Measurements from ENCODE around the gene NFATC3.
"Not testable (repeated sequence)": the region's sequence is repeated elsewhere in the genome, so short reads cannot be mapped to it uniquely, and the experiment has no call there.

NFATC3 gene

DNA sequence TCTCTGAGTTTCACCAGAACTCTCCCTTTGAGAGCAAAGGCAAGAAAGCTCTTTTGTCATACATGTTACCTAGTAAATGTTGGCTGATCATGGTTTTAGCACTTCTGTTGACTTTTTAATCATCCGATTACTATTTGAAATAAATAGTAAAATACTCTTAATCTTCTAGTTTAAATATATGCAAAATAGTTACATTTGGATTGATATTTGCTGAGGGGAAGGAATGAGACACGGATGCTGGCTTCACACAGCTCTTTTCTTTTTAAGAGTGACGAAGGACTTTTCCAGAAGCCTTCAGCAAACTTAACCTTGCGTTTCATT, 9.4 kb downstream of the NFATC3 start:
- Histone ChIP-seq H4K20me1 (peaks cover 100% of the 10 kb centered on the region), H3K27ac (no peak overlapping the region), H3K9me3 (no peaks in the 10 kb centered on the region), H3K4me1 (peaks cover 45% of the 10 kb centered on the region), H3K27me3 (no peaks in the 10 kb centered on the region), H3K36me3 (peaks cover 12% of the 10 kb centered on the region; the same call in 1 of the 2 replicates), H3K9ac (no peak overlapping the region), H3K4me2 (no peak overlapping the region), H3K4me3 (no peak overlapping the region)
- TF ChIP-seq Cebpa-rat (IDR thresholded peaks at IDR 0.05), result no peak

DNA sequence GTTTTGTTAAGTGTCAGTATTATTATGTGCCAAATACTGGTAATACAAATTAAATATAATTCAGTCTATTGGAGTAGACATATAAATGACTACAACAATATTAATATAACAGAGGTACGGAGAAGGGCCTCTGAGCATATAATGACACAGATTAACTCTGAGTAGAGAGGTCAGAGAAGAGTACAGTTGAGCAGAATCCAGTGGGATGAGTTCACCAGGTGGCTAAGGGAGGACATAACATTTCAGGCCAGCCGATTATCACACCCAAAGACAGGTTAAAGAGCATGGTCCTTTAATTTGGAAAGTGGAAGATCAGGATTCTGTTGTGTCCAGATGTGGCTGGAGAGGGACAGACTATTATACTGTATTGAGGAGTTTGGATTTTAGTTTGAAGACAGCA, 11.3 kb downstream of the NFATC3 start:
- H3K9me3 ChIP-seq, result peaks cover 7% of the 10 kb centered on the region
- H3K27me3 ChIP-seq, result no peaks in the 10 kb centered on the region
- peaks cover 16% of the 10 kb centered on the region; the same call in 1 of the 2 replicates for H3K36me3 ChIP-seq
- H3K9ac ChIP-seq, result no peak overlapping the region
- H3K4me2 ChIP-seq, result no peak overlapping the region
- no peak overlapping the region for H3K4me3 ChIP-seq
- H3K27ac ChIP-seq, result no peak overlapping the region
- H3K4me1 ChIP-seq, result peaks cover 26% of the 10 kb centered on the region
- peaks cover 100% of the 10 kb centered on the region for H4K20me1 ChIP-seq
- no peak for TF ChIP-seq Cebpa-rat (IDR thresholded peaks at IDR 0.05)

DNA sequence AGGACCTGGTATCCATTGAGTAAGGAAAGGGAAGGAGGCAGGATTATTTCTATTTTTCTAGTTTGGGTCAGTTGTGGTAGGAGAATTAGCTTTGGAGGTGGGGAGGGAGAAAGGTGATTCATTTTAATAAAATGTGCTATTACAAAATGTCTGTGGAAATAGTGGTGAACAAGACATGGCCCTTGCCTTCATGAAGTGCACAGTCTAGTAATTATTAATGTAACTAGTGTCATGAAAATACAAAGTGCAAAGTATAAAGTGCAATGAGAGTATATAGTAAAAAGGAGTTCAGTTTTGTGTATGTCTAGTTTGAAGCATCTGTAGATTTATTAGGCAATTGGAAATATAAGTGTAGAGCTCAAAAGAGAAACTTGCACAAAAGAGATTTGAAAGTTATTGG, 11.9 kb downstream of the NFATC3 start:
- no peak overlapping the region for H3K9ac ChIP-seq
- no peak for TF ChIP-seq Cebpa-rat (IDR thresholded peaks at IDR 0.05)
- no peak overlapping the region for H3K4me3 ChIP-seq
- peaks cover 16% of the 10 kb centered on the region; the same call in 1 of the 2 replicates for H3K36me3 ChIP-seq
- no peak overlapping the region for H3K27ac ChIP-seq
- H4K20me1 ChIP-seq, result peaks cover 100% of the 10 kb centered on the region
- H3K27me3 ChIP-seq, result no peaks in the 10 kb centered on the region
- peaks cover 13% of the 10 kb centered on the region for H3K9me3 ChIP-seq
- H3K4me1 ChIP-seq, result peaks cover 20% of the 10 kb centered on the region
- H3K4me2 ChIP-seq, result no peak overlapping the region

GRCh38 chr16:68097895-68098294, 12.7 kb downstream of the NFATC3 start:
- no peak overlapping the region for H3K4me2 ChIP-seq
- H4K20me1 ChIP-seq, result peaks cover 100% of the 10 kb centered on the region
- H3K4me3 ChIP-seq, result no peak overlapping the region
- H3K4me1 ChIP-seq, result peaks cover 12% of the 10 kb centered on the region
- H3K27me3 ChIP-seq, result no peaks in the 10 kb centered on the region
- no peak for TF ChIP-seq Cebpa-rat (IDR thresholded peaks at IDR 0.05)
- H3K9ac ChIP-seq, result no peak overlapping the region
- peaks cover 16% of the 10 kb centered on the region; the same call in 1 of the 2 replicates for H3K36me3 ChIP-seq
- H3K27ac ChIP-seq, result no peak overlapping the region
- H3K9me3 ChIP-seq, result peaks cover 17% of the 10 kb centered on the region

DNA sequence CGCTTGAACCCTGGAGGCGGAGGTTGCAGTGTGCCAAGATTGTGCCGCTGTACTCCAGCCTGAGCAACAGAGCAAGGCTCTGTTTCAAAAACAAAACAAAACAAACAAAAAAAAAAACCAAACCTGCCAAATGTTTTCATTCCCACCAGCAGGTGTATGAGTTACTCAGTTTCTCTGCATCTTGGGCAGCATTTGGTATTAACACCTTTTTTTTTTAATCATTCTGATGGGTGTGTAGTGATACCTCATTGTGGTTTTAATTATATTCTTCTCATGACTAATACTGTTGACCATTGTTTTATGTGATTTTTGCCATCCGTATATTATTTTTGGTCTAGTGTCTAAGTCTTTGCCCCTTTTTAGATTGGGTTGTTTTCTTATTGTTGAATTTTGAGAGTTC, 15.3 kb downstream of the NFATC3 start:
- no peak for TF ChIP-seq Cebpa-rat (IDR thresholded peaks at IDR 0.05)

DNA sequence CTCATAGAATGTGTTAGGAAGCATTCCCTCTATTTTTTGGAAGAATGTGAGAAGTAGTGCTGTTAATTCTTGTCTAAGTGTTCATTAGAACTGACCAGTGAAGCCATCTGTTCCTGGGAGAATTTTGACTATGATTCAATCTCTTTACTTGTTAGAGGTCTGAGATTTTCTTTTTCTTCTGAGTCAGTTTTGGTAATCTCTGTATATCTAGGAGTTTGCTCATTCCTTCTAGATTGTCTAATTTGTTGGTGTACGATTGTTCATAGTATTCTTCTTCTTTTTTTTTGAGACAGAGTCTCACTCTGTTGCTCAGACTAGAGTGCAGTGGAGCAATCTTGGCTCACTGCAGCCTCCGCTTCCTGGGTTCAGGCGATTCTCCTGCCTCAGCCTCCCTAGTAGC, 20.4 kb downstream of the NFATC3 start:
- TF ChIP-seq Cebpa-rat (IDR thresholded peaks at IDR 0.05), result no peak
- Histone ChIP-seq H3K4me2 (no peak overlapping the region), H3K9me3 (peaks cover 93% of the 10 kb centered on the region), H4K20me1 (peaks cover 88% of the 10 kb centered on the region), H3K27ac (no peak overlapping the region), H3K36me3 (peaks cover 35% of the 10 kb centered on the region), H3K9ac (no peak overlapping the region), H3K27me3 (no peaks in the 10 kb centered on the region), H3K4me3 (no peak overlapping the region), H3K4me1 (no peaks in the 10 kb centered on the region)

More for the DNA sequence above, 15.3 kb downstream of the NFATC3 start:
- no peaks in the 10 kb centered on the region for H3K27me3 ChIP-seq
- H3K9ac ChIP-seq, result no peak overlapping the region
- H3K27ac ChIP-seq, result no peak overlapping the region
- H3K4me3 ChIP-seq, result no peak overlapping the region
- H3K4me1 ChIP-seq, result no peaks in the 10 kb centered on the region; the same call in 1 of the 2 replicates
- peaks cover 100% of the 10 kb centered on the region for H4K20me1 ChIP-seq
- no peak overlapping the region for H3K4me2 ChIP-seq
- H3K9me3 ChIP-seq, result peaks cover 42% of the 10 kb centered on the region
- peaks cover 31% of the 10 kb centered on the region for H3K36me3 ChIP-seq

GRCh38 chr16:68107230-68107928, 22.2 kb downstream of the NFATC3 start:
- Histone ChIP-seq H3K9me3 (peaks cover 95% of the 10 kb centered on the region), H4K20me1 (peaks cover 88% of the 10 kb centered on the region), H3K36me3 (peaks cover 41% of the 10 kb centered on the region)
- not testable (repeated sequence) for H3K27me3 ChIP-seq, H3K4me1 ChIP-seq, H3K9ac ChIP-seq, H3K4me3 ChIP-seq, H3K27ac ChIP-seq, H3K4me2 ChIP-seq

DNA sequence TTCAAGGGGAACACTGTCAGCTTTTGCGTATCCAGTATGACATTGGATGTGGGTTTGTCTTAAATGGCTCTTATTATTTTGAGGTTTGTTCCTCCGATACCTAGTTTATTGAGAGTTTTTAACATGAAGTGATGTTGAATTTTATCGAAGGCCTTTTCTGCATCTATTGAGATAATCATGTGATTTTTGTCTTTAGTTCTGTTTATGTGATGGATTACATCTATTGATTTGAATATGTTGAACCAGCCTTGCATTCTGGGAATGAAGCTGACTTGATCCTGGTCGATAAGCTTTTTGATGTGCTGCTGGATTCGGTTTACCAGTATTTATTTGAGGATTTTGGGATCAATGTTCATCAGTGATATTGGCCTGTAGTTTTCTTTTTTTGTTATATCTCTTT, 24.0 kb downstream of the NFATC3 start:
- not testable (repeated sequence) for H3K27ac ChIP-seq, H3K4me3 ChIP-seq, H3K27me3 ChIP-seq, H3K9ac ChIP-seq, H3K4me2 ChIP-seq, H3K4me1 ChIP-seq
- peaks cover 88% of the 10 kb centered on the region for H4K20me1 ChIP-seq
- peaks cover 90% of the 10 kb centered on the region for H3K9me3 ChIP-seq
- H3K36me3 ChIP-seq, result peaks cover 46% of the 10 kb centered on the region

DNA sequence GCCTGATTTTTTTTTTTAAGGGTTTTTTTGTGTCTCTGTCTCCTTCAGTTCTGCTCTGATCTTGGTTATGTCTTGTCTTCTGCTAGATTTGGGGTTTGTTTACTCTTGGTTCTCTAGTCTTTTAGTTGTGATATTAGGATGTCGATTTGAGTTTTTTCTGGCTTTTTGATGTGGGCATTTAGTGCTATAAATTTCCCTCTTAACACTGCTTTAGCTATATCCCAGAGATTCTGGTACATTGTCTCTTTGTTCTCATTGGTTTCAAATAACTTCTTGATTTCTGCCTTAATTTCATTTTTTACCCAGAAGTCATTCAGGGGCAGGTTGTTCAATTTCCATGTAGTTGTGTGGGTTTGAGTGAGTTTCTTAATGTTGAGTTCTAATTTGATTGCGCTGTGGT, 25.4 kb downstream of the NFATC3 start:
- Histone ChIP-seq H3K9me3 (peaks cover 76% of the 10 kb centered on the region), H4K20me1 (peaks cover 90% of the 10 kb centered on the region), H3K36me3 (peaks cover 33% of the 10 kb centered on the region)
- H3K4me3 ChIP-seq, H3K4me1 ChIP-seq, H3K27me3 ChIP-seq, H3K9ac ChIP-seq, H3K27ac ChIP-seq, H3K4me2 ChIP-seq: not testable (repeated sequence)

DNA sequence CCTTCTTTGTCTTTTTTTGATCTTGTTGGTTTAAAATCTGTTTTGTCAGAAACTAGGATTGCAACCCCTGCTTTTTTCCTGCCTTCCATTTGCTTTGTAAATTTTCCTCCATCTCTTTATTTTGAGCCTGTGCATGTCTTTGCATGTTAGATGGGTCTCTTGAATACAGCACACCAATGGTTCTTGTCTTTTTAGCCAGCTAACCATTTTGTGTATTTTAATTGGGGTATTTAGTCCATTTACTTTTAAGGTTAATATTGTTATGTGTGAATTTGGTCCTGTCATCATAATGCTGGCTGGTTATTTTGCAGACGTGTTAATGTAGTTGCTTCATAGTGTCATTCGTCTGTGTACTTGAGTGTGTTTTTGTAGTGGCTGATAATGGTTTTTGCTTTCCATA, 26.2 kb downstream of the NFATC3 start:
- Histone ChIP-seq H3K27ac (no peak overlapping the region), H3K4me2 (no peak overlapping the region), H3K4me3 (no peak overlapping the region), H3K9me3 (peaks cover 68% of the 10 kb centered on the region), H3K36me3 (peaks cover 27% of the 10 kb centered on the region), H4K20me1 (peaks cover 93% of the 10 kb centered on the region), H3K4me1 (no peaks in the 10 kb centered on the region), H3K9ac (no peak overlapping the region), H3K27me3 (no peaks in the 10 kb centered on the region)
- no peak for TF ChIP-seq Cebpa-rat (IDR thresholded peaks at IDR 0.05)

All from BLaER1 (cell line).